Fibroblast of peridontal ligament (primary cell): Measurements from ENCODE around the gene PFDN4.
"Not testable (repeated sequence)": the region's sequence is repeated elsewhere in the genome, so short reads cannot be mapped to it uniquely, and the experiment has no call there.

Experiments used
- DNase-seq: peaks from one replicate; pipeline ENCODE4 v3.0.0-alpha.2; 2010; ENCODE audit errors: extremely low read depth

PFDN4 gene

DNA sequence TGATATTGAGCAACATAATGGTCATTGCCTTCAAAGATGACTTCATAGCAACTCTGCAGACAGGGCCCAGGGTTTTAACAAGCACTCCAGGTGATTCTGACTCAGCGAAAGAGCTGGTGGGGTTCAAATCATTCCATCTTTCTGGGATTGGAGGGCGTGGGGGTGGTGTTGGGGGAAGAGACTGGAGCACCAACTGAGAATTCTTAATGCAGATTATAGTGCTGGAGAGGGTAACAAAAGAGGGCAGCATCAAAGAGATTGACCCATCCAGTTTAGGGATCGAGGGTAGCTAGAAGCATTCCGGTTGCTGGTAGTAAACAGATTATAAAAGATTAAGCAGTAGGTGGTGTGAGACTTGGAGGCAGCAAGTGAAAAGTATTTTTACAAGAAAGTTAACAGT, 15.9 kb downstream of the PFDN4 start:
- DNase-seq, result no peak

- not testable (repeated sequence) for DNase-seq
Measured at GRCh38 chr20:54224642-54225041, 16.8 kb downstream of the PFDN4 start.

DNA sequence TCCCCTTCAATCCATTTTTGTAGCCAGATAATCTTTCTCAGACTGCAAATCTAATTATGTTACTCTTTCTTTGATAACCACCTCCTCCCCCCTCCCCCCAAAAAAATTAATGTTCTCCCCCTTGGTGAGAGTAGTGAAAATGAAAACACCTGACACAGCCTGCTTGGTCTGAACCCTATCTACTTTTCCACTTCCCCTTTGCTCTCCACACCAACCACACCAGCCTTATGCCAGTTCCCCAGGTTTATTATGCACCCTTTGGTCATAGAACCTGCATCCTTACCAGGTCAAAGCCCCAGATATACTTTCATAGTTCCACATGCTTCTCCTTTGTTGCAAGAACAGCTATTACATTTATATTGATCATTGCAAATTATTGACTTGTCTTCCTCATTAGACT, 19.4 kb downstream of the PFDN4 start:
- no peak for DNase-seq

DNA sequence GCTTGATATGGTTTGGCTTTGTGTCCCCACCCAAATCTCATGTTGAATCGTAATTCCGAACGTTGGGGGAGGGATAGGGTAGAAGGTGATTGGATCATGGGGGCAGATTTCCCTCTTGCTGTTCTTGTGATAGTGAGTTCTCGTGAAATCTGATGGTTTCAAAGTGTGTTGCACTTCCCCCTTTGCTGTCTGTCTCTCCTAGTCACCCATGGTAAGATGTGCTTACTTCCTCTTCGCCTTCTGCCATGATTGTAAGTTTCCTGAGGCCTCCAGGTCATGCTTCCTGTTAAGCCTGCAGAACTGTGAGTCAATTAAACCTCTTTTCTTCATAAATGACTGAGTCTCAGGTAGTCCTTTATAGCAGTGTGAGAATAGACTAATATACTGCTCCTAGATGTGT, 19.9 kb downstream of the PFDN4 start:
- no peak for DNase-seq

DNA sequence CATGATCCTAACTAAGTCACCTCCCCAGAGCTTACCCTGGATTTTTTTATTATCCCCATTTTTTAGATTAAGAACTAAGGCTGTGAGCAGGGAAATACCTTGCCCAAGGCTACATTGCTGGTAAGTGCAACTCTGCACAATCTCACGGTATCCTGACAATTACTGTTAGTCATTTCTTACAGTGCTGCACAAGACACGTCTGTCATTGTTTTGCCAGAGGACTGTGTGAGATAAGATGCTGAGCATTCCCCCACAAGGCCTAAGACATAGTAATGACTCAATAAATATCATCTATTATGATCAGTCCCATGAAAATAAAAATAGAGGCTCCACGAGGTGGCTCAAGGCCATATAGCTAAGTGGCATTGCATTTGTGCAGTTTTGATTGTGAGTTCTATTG, 21.0 kb downstream of the PFDN4 start:
- DNase-seq, result no peak

GRCh38 chr20:54229566-54230160, 21.8 kb downstream of the PFDN4 start:
- DNase-seq, result no peak

DNA sequence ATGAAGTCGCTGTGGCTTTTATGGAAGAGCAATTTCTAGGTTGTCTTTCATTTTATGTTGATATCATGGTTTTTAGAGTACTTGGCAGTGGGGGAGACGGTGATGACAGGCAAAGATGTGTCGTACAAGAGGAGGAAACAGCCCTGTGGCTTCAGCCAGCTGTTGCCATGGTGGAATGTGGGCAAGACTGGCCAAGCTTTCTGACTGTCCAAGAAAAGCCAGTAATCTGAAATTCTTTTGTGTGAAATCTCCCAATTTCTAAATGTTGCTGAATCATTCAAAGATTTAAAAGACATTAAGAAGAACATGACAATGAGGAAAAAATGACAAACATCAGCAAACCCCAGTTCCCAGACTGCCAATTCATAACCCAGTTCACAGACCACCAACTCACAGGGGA, 23.1 kb downstream of the PFDN4 start:
- DNase-seq, result peak; percentile 29

DNA sequence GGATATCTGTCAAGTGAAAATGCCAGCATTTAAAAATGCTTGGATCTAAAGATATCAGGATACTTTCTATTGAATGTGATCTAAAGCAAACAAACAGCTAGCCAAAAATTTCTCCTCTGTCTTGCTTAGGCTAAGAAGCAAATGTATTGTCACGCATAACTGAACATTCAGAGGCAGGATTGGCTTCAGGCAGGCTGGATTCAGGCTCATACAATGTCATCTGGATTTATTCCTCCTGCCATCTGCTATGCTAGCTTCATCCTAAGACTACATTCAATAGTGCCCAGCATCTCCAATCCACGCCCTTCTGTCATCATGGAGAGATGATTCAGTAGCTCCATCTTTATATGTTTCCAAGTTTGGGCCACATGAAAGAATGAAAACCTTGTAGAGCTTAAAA, 27.1 kb downstream of the PFDN4 start:
- DNase-seq, result no peak

DNA sequence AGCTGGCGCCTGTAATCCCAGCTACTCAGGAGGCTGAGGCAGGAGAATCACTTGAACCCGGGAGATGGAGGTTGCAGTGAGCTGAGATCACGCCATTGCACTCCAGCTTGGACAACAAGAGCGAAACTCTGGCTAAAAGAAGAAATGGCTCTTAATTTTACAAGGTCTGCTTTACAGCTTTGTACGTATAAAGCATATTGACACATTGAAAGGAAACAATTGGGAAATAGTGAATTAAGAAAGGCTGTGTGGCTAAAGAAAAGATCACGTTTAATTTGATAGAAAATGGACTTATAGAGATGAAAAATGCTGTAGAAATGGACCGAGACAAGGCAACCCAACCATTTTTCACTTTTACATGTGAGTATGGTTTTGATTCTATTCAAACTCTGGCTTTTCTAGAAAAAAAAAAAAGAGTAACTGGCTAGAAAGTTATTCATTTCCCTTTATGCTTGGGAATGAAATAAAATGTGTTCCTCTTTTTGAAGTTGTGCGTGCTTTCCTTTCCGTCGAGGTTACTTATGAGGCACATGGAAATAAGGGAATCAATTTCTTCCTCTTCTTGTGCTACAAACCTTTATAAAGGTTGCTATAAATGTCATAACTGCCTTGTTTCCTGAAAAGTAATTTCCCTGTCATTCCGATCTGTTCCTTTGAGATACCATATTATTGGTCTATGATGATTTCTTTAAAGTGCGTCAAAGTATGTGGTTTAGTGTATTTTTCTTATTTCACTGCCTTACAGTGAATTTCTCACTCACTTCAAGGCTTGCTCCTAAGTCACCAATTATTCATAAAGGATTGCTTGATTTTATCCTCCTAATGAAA, 29.4 kb downstream of the PFDN4 start:
- no peak for DNase-seq

- DNase-seq, result no peak
Measured at GRCh38 chr20:54244113-54244512, 36.2 kb downstream of the PFDN4 start.

GRCh38 chr20:54248705-54249104, 40.8 kb downstream of the PFDN4 start:
- not testable (repeated sequence) for DNase-seq

- DNase-seq, result no peak
Measured at GRCh38 chr20:54250691-54251090, 42.8 kb downstream of the PFDN4 start.

DNA sequence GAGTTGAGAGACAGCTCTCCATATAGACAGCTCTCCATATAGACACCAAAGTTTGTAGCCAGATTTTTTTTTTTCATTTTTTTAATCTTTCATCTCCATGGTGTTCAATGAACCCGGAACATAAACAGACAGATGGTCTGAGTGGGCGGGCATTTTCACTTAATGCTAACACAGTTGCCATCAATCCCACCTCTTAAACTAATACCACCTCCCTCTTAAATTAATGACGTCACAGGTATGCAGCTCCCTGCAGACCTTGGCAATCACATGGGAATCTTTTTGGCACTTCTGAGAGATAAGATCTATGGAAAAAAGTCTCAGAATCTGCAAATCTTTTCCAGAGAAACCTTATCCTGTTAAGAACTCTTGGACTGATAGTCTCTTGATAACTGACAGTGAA, 43.2 kb downstream of the PFDN4 start:
- DNase-seq, result no peak

DNA sequence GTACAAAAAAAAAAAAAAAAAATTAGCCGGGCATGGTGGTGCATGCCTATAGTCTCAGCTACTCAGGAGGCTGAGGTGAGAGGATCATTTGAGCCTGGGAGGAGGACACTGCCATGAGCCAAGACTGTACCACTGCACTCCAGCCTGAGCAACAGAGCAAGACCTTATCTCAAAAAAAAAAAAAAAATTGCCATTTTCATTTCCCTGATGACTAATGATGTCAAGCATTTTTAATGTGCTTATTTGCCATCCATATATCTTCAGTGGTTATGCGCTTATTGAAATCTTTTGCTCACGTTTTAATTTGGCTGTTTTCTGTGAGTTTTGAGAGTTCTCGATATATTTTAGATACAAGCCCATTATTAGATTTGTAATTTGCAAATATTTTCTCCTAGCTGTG, 46.7 kb downstream of the PFDN4 start:
- no peak for DNase-seq

GRCh38 chr20:54255157-54255556, 47.3 kb downstream of the PFDN4 start:
- DNase-seq, result peak; percentile 74

DNA sequence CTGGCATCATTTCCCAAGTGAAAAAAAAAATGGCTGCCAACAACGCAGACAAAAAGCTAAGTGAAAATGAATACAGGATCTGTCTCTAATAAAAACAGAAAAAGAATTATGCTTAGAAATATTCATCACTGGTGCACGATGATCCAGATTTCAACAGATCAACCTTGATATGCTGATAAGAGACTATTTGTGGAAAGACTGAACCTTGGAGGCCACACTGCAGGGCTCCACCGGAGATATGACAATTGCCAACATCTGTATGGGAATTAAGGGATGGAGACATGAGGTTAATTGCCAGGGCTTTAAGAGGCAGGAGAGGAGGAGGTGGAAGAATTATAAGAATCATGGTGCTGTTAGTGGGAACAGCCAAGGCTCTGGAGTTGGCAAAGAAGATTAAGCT, 48.3 kb downstream of the PFDN4 start:
- no peak for DNase-seq

DNA sequence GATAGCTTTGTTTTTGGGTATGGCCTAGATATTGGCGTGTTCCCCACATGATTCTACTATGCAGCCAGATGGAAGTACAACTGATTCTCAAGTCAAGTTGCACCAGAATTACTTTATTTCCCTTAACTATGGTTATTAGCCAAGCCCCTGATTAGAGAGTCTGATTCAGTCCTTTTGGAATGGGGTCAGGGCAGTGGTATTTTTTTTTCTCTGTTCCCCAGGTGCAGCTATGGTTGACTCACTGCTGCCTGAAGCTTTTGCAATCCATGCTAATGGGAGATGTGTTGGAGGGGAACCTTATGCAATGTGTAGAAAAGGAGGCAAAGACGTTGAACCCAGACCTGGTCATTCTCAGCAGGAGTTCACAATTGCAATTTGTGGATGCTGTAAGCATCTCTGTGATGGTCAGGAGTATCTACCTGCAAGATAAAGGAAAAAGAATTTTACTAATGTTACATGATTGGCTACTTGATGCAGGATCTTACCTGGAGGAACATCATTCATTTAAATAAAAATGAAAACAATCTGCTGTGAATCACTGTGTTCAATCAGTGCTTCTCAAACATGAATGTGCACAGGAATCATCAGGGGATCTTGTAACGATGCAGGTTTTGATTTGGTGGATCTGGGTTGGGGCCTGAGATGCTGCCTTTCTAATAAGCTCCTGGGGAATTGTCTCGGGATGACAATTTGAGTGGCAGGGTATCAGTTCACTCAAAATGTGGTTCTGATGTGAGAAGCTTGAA, 49.4 kb downstream of the PFDN4 start:
- peak; percentile 84 for DNase-seq

GRCh38 chr20:54260116-54260515, 52.2 kb downstream of the PFDN4 start:
- DNase-seq, result no peak

- DNase-seq, result no peak
Measured at GRCh38 chr20:54262671-54263070, 54.8 kb downstream of the PFDN4 start.

DNA sequence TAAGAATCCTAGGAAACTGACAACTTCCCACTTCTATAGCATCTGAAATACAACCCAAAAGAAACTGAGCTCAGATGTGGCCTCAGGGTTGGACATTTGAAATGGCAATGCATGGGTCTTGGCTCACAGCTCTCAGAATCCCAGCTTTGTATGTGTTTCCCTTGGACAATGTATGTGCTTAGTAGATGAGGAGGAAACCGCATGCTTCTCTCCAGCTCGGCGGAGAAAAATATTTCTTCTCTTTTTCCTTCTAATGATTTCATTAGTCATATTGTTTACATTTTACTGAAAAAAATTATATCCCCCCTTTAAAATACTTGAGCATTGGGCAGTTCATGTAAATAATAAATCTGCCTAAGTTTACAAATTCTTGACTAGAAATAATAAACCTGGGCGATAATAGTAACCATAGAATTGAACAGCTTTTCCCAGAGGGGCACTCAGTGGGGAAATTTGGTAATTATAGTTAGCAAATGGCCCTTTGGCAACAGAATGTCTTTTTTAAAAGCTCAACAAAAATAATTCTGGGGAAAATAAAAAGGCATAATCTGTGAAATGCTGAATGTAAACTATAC, 55.3 kb downstream of the PFDN4 start:
- DNase-seq, result peak; percentile 57

DNA sequence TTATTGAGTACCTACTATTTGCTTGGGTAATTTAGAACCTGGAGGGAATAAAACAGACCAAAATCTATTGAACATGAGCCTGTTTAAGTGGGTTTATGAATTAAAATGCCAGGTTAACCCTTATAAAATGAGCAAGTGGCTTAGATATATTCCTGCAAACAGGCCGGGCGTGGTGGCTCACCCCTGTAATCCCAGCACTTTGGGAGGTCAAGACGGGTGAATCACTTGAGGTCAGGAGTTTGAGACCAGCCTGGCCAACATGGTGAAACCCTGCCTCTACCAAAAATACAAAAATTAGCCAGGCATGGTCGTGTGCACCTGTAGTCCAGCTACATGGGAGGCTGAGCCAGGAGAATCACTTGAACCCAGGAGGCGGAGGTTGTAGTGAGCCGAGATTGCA, 57.9 kb downstream of the PFDN4 start:
- not testable (repeated sequence) for DNase-seq

DNA sequence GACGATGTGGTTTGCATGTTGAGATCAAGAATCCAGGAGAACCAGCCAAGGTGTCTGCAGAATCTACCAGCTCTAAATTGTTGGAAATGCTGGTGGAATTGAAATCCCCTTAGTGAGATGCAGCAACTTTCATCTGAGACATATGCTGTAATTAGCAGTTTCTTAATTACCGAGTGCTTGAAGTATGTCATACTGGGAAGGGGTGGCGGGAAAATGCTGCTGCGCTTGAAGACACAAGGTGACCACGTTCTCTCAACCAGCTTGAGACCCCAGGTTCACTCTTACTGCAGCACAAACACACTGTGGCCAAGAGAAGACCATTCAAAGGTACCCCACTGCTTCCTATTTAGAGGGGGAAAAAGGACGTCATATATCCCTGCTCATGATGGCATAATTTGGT, 59.0 kb downstream of the PFDN4 start:
- DNase-seq, result no peak
